Fibroblast of the aortic adventitia (primary cell): ENCODE data around the gene ATP8A1. TPM values are rescaled to one million over a fixed set of nuclear protein-coding genes. Genes with fewer than 3 reads are reported as not detected.

Source experiments
- DNase-seq: peaks from one replicate; pipeline ENCODE4 v3.0.0-alpha.2; 2010; ENCODE audit warnings: low read depth
- H3K4me3 ChIP-seq: 2 replicates; pipeline ENCODE4 v1.5.1; 2011; ENCODE audit warnings: low read depth, mild to moderate bottlenecking, control low read depth, low read length, moderate library complexity
- total RNA-seq: library from RNA; depleted of rRNA; stranded (reverse); fragments of >200 nt; gene quantifications from 2 replicates; pipeline ENCODE4 v1.2.3, GENCODE V29; 2012; ENCODE audit warnings: low replicate concordance
- TF ChIP-seq, protein P1 (sequence below): IDR thresholded peaks from 2 replicates; pipeline ENCODE4 v1.5.1; 2011; ENCODE audit warnings: mild to moderate bottlenecking, low read length, control low read depth, inconsistent platforms; ENCODE audit not compliant: insufficient read depth

Gene ATP8A1
- total RNA-seq, 1 donor, result 7.5 TPM

DNA sequence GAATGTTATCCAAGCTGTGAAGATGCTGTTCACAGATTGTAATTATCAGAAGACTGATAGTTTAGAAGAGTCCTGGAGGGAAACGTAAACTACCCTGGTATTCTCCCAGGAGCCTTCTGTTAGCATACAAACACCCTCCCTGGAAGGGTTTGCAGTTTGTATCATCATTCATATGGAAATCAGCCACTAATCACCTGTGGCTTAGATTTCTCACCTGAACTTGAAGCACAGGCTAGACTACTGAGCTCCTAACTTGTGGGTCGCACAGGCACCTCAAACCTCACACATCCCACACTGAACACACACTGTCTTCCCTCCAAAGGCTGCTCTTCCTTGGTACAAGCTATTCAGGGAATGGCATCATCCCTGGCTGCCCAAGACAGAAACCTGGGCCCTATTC is 228.9 kb downstream of the ATP8A1 start:
- H3K4me3 ChIP-seq, result no peak overlapping the region
- TF ChIP-seq, protein P1, sequence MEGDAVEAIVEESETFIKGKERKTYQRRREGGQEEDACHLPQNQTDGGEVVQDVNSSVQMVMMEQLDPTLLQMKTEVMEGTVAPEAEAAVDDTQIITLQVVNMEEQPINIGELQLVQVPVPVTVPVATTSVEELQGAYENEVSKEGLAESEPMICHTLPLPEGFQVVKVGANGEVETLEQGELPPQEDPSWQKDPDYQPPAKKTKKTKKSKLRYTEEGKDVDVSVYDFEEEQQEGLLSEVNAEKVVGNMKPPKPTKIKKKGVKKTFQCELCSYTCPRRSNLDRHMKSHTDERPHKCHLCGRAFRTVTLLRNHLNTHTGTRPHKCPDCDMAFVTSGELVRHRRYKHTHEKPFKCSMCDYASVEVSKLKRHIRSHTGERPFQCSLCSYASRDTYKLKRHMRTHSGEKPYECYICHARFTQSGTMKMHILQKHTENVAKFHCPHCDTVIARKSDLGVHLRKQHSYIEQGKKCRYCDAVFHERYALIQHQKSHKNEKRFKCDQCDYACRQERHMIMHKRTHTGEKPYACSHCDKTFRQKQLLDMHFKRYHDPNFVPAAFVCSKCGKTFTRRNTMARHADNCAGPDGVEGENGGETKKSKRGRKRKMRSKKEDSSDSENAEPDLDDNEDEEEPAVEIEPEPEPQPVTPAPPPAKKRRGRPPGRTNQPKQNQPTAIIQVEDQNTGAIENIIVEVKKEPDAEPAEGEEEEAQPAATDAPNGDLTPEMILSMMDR, result no peak
- DNase-seq, result no peak

DNA sequence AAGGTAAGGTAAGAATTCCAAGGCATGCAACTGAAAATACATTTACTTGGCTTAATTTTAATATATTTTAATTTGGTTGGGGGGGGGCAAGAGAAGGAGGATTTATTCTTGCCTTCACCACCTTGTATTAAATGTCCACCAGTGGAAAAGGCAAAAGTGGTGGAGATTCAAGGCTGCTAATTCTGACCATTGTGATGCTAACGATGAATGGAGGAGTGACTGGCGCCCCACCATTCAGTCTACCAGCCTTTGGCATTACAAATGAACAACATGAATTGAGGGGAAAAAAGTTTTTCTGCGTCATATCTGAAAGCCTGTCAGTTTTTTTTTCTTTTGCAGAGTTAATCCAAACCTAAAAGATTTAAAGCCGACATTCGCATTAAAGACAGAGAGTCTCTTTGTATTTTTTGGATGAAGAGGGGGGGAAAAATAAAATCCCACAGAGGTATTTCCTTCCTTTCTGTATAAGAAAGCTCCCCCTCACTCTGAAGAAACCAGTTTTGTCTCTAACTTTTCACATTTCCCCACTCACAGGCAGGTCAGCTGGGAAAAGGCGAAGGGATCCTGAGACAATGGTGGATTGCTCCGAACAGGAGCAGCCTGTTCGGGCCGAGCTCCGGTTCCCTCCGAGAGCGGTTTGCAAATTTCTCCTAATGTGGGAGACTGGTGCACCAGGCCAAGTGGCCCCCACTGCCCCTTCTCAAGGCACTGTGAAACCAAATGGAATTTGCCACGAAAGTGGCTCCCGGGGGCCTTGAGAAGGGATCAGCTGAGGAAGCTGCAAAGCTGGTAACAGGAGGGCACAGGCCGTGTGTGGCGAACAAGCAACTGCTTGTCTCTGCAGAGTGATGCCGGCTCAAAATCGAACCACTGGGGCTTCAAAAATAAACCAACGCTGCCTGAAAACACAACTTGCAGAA is 231.5 kb downstream of the ATP8A1 start:
- TF ChIP-seq, protein P1, result no peak
- no peak overlapping the region for H3K4me3 ChIP-seq
- DNase-seq, result no peak

DNA sequence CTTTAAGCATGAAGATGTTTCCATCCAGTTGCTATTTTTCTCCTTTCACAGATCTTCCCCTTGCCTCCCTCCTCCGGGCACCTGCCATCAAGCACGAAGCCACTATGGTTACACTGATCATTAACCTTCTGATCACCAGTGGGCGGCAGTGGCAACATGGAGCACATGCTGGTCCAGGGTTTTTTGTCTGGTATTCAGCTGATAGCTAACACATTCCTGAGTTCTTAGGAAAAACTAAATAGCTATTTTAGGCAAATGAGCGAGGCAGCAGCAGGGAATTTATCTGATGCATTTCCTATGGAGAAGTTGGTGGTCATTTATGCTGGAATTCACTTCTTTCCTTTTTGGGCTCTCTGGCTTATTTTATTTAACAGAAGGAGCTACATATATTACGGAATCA is 236.8 kb downstream of the ATP8A1 start:
- TF ChIP-seq, protein P1, result no peak
- H3K4me3 ChIP-seq, result no peak overlapping the region
- DNase-seq, result peak; percentile 37

DNA sequence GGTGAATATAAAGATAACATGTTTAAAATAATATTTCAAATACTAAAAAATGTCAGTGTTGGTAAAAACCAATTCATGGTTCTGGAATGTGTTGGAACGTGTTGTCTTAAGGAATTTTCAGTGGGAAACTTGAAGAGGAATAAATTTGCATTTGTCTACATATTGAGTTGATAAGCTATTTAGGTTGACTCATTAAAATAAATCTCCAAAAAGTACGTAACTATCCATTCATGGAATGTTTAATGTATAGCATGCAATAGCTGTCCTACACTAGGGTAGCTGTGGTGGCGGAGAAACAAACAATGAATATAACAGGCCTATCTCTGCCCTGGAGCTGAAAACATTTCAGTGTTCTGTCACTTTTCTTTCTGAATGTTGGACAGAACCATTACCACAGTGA is 239.4 kb downstream of the ATP8A1 start:
- TF ChIP-seq, protein P1, result no peak
- DNase-seq, result peak; percentile 36

DNA sequence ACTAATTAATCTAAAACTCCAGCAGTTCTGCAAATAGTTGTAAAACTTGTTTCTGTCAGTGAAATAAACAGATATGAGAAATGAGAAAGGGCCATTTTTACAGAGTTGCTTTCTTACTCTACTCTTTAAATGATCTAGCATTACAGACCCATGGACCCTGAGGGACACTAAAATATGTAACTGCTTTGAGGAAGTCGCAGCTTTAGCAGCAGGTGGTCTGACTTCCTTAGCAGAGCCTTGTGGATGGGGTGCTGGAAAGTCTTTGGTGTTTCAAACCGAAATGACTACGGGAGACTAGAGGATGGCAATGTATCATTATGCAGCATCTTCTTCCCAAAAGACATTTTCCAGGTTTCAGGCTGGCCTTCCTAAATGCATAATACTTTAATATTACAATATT is 240.9 kb downstream of the ATP8A1 start:
- TF ChIP-seq, protein P1, result no peak
- H3K4me3 ChIP-seq, result no peak overlapping the region
- DNase-seq, result no peak

More for the DNA sequence above, 239.4 kb downstream of the ATP8A1 start:
- H3K4me3 ChIP-seq, result no peak overlapping the region

DNA sequence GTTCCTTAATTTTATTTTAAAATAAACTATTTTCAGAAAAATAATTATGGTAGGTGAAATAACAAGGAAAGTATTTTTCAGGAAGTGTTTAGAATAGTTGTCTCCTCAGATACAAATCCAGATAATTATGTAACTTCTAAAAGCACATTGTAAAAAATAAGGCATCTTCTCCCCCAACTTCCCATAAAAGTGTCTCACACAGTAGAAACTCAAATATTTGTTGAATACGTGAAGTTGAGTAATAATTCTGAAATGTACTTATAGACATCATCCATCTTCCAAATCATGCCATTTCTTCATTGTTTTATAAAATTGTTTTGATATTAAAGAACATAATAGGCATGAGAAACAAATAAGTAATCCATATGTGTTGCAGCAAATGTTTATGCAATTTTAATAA is 241.6 kb downstream of the ATP8A1 start:
- TF ChIP-seq, protein P1, result no peak
- no peak for DNase-seq

More for the DNA sequence above, 241.6 kb downstream of the ATP8A1 start:
- H3K4me3 ChIP-seq, result no peak overlapping the region
